GM08714 (cell line): ENCODE measurements around the gene VTCN1.
"Not testable (repeated sequence)": the region's sequence is repeated elsewhere in the genome, so short reads cannot be mapped to it uniquely, and the experiment has no call there.

Experiments
- H3K4me3 ChIP-seq: fragments of 200-500 bp; sonication (Bioruptor generic); 2 replicates; pipeline ENCODE4 v1.5.1; 2014; ENCODE audit warnings: mild to moderate bottlenecking, low read length, inconsistent platforms
- ZNF274 ChIP-seq: IDR thresholded peaks from 2 replicates; pipeline ENCODE4 v1.6.1; 2012; ENCODE audit warnings: mild to moderate bottlenecking, low read depth, low read length

VTCN1 gene, protein sequence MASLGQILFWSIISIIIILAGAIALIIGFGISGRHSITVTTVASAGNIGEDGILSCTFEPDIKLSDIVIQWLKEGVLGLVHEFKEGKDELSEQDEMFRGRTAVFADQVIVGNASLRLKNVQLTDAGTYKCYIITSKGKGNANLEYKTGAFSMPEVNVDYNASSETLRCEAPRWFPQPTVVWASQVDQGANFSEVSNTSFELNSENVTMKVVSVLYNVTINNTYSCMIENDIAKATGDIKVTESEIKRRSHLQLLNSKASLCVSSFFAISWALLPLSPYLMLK

DNA sequence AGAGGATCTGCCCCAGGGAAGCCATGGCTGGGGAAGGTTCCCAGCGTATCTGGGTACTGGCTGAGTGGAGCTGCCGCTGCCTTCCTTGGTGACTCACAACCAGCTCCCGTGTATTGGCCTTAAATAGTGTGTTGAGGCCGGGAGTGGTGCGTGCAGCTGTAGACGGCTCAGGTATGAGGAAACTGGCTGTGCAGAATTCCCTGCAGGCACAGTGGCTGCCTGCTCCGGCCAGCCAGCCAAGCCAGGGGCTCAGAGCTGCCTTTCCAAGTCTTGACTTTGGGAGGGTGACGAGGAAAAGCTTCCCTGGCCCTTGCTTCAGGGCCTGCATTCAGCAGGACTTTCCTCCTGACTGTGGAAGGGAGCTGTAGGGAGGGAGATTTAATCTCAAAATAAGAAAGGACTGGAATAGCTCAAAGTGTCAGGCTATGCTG, at the start of gene VTCN1:
TSS of gene VTCN1 (minus strand) at position 97 of the 431 bp plus-strand sequence. CDS start at position 25, 72 bp downstream.
- TF ChIP-seq ZNF274: no peak
- H3K4me3 ChIP-seq: no peak within 1 kb of the TSS

DNA sequence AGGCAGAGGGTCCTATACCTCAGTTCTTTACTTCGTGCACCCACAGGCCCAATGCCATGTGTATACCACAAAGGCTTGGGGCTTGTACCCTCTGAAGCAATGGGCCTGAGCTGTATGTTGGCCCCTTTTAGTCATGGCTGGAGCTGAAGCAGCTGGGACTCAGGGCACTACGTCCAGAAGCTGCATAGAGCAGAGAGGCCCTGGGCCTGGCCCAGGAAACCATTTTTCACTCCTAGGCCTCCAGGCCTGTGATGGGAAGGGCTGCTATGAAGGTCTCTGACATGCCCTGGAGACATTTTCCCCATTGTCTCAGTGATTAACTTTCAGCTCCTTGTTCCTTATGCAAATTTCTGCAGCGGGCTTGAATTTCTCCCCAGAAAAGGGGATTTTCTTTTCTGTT, 48.1 kb upstream of the VTCN1 start:
- TF ChIP-seq ZNF274: no peak
- no peak overlapping the region for H3K4me3 ChIP-seq

DNA sequence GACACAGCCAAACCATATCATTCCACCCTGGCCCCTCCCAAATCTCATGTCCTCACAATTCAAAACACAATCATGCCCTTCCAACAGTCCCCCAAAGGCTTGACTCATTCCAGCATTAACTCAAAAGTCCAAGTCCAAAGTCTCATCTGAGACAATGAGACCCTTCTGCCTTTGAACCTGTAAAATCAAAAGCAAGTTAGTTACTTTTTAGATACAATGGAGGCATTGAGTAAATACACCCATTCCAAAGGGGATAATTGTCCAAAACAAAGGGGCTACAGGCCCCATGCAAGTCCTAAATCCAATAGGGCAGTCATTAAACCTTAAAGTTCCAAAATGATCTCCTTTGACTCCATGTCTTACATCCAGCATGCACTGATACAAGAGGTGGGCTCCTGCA, 47.3 kb upstream of the VTCN1 start:
- not testable (repeated sequence) for H3K4me3 ChIP-seq

DNA sequence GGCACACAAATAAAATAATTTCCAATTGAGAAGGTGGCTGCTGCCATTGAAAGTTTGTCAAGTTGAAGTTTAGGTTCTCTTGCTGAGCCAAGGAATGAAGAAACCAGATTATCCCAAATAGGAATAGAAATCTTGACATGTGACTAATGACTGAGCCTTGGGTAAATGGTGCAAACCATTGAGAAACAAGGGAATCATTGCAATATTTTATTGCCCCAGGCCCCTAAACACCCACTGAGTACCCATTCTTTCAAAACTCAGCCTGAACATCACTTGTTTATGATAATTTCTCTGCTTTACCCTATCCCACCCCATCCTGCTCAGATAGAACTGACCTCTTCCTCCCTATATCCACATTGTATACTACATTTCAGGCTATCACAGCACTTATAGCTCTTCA, 46.6 kb upstream of the VTCN1 start:
- TF ChIP-seq ZNF274: no peak
- H3K4me3 ChIP-seq: no peak overlapping the region

DNA sequence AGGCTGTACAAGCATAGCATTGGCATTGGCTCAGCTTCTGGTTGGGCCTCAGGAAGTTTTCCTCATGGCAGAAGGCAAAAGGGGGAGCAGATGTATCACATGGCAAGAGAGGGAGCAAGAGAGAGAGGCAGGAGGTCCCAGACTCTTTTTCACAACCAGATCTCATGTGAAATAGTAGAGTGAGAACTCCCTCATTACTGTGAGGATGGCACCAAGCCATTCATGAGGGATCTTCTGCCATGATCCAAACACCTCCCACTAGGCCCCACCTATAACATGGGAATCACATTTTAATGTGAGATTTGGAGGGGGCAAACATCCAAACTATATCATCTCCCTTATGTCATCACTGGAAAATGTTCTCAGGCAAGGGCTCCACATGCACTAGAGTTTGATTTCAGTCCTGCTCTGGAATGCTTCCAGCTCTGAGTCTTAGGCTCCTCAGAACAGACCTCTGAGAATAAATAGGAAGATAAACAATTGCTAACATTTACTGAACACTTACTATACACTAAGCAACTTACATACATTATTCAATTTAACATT, 39.4 kb upstream of the VTCN1 start:
- no peak for TF ChIP-seq ZNF274

DNA sequence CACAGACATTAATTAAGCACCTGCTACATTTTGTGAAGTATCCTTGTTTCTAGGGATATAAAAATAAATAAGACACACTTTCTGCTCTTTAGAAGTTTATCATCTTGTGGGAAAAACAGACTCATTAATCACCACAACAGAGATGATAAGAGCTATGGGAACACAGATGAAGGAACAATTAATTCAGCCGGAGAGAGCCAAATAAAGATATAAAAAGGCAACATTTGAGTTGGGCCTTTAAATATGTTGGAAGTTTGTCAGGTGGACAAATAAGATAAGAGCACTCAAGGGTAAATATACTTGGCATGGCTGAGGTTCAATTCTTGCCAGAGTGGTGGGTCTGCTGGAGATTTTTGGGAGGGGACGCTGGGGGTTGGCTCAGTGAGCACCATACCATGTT, 34.2 kb upstream of the VTCN1 start:
- H3K4me3 ChIP-seq: no peak overlapping the region
- no peak for TF ChIP-seq ZNF274

More for the DNA sequence above, 39.4 kb upstream of the VTCN1 start:
- H3K4me3 ChIP-seq: no peak overlapping the region

DNA sequence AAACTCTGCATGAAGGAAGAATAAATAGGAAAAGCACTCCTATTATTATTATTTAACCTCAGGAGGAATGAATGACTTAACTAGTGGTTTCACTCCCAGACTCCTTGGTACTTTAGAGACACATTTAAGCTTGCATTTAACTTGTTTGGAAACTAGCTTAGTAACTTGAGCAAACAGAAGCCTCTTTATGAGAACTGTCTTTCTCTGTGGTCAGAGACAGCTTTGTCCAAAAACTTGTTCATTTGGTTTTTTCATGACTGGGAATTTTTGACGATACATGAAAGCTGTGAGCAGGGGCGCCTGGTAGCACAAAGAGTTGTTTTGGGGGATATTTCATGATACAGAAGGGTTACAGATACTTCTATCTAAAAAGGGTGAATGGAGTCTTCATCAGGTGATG, 33.6 kb upstream of the VTCN1 start:
- no peak overlapping the region for H3K4me3 ChIP-seq
- TF ChIP-seq ZNF274: no peak

DNA sequence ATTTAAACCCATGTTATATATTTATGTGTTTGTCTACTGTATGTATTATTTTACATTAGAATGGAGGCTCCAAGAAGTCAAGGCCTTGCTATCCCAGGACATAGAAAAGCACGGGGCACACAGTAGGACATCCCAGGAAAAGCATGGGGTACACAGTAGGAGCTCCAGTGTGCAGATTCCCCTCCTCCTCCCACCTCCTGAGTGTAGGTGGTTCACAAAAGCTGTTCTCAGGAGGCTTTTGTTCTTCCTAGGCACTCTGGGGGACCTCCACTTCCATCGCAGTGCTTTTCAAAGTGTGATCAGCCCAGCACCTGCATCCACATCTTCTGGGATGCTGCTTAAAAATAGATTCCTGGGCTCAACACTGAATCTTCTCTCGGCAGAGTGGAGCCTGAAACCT, 30.8 kb upstream of the VTCN1 start:
- no peak for TF ChIP-seq ZNF274
- no peak overlapping the region for H3K4me3 ChIP-seq

DNA sequence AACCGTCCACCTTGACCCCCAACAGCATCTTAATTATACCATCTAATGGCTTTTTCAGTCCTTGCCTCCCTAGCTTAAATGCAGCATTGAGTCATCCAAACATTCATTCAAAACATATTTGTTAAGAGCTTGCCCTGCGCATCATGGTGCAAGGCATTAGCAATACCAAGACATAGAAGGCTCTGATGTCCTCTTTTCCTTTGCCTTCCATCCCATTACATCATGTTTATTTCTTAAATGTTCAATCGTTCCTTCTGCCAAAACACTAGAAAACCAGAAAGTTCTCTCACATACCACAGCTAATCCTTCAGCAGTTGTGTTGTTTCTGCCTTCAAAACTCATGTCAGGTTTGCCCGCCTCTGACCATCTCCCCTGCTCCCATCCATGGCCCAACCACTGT, 29.8 kb upstream of the VTCN1 start:
- no peak for TF ChIP-seq ZNF274
- no peak overlapping the region for H3K4me3 ChIP-seq

DNA sequence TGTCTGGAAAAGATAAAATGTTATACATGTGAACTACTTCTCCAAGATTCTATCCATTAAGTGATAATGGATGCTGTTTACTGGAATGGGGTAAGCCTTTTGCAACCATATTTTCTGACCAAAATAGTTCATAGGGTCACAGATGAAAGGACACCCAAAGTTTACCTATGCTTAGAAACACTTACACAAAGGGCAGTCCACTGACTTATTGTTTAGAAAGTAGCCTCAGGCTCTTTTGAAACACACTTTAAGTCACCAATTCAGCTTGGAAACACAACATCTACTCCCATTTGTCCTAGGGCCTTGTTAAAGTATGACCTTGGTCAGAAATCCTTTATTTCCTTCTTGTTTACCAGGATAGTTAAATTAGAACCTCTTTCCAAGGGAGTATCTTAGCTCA, 28.7 kb upstream of the VTCN1 start:
- no peak for TF ChIP-seq ZNF274
- H3K4me3 ChIP-seq: no peak overlapping the region

DNA sequence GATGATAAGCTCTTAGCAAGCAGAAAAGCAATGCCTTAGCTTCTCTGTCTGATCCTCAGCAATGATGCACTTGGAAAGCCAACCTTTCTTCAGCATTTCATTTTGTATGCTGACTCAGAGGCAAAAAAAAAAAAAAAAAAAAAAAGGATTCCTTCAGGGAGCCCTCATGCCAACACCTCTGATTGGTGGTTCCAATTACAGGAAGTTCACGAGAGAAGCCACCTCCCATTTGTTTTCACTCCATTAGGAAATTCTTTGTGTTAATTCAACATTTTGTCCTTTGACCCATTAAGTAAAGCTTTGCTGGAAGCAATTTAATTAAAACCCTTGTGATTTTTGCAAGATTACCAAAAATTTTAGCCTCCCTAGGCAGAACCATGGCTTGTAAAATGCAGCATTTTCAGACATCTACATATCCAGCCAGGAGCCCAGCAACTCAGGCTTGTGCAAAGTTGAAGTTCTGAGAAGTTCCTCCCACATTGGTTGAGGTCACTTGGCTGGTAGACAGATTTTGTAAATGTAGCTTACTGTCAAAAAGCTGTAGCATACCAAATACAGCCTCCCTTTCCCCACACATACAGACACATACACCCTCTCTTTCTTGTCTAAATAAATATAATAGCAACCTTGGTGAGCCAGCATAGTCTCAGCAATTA, 27.1 kb upstream of the VTCN1 start:
- TF ChIP-seq ZNF274: no peak
- H3K4me3 ChIP-seq: no peak overlapping the region

DNA sequence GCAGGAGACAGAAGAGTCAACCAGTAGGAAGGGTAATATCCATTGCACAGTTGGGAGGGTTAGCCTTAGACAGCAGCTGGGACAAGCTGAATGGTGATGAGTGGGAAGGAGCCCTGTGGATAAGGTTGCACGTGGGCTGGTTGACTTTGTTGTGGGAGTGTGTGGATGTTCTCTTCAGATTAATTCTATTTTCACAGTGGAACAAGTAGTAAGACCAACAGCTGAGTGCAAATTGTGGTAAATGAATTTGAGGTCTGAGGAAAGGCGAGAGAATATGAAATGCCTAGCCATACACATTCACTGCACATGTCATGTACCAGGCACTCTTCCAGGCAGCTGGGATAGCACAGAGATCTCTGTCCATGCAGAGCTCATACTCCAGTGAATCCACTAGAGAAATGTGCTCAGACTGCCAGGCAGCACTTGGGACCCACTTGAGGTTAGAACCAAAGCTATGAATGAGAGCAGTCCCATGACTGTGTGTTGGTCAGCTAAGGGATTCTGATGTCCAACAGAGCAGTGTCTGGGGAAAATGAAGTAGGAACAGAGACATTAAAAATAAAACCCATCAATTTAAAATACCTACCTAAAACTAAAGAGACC, 25.2 kb upstream of the VTCN1 start:
- TF ChIP-seq ZNF274: no peak
- no peak overlapping the region for H3K4me3 ChIP-seq

DNA sequence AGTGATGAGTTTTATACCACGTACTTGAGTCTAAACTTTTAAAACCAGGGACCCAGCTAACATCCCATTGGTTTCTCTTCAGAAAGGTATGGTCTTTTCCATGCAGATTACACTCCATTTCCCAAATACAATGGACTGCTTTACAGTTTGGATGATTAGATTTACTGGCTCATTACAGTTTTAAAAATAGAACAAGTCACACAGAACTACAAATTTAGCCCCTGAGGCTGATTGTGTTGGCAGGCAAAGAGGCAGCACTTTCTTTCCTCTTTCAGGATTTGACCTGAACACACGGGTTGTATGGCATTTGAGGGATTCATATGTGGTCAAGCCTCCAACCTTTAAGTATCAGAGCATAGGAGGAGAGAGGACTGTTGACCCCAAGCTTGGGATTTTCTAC, 21.8 kb upstream of the VTCN1 start:
- TF ChIP-seq ZNF274: no peak

DNA sequence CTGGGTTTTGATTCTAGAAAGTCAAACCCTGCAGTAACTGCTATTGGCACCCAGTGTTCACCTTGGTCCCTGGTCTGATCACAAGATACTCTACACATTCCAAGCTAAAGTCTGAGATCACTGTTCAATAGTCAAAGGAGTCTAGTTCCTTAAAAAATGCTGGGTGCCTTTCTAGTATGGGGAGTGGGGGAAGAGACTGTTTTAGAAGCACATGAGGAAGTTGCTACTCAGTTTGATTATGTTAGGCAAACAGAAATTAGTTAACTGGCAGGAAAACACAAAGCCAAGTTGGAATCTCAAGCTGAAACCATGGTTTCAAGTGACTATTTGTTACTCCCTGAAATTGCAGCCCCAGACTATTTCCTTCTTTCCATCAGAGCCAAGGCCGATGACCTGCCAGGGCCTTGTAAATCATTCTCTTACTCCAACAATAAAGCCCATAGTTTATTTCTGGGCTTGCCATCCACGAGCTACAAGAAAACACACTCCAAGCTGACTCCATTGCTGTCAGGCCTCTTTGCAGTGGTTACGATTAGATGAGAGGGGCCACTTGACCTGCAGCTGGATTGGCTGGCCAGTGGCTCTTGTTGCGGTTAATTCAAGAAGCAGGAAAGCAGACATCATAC, 21.1 kb upstream of the VTCN1 start:
- no peak for TF ChIP-seq ZNF274
- H3K4me3 ChIP-seq: no peak overlapping the region

More for the DNA sequence above, 21.8 kb upstream of the VTCN1 start:
- H3K4me3 ChIP-seq: no peak overlapping the region

DNA sequence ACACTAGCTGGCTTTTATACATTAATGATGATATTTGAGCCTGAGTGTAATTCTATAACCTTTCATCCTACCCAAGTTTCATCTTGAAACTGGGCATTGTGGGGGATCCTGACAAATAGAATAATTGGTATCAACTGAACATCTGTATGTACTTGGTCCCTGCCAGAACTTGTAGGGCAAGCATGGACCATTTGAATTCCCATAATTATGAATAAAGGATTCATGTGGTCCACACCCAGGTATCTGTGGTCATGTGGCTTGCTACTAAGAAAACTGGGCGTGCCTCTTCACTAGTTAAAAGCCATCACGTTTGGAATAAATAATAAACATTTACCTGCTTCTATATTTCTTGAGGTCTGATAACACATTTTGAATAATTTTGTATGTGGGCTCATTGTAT, 20.6 kb upstream of the VTCN1 start:
- H3K4me3 ChIP-seq: no peak overlapping the region
- no peak for TF ChIP-seq ZNF274

DNA sequence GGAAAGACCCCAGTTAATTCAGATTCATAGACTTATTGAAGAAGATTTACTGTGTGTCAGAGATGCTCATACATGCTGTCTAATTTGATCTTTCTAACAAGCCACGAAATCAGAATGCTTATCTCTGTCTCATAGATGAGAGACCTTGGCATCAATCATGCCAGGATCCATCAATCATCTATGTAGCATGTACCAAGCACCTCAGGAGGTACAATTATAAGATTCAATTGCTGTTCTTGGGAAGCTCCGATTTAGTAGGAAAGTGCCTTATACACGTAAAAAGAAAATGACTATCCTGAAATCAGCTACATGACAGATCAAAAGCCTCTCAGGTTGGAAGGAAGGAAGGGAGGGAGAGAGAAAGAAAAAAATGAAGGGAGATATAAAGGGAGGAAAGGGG, 18.5 kb upstream of the VTCN1 start:
- H3K4me3 ChIP-seq: no peak overlapping the region
- no peak for TF ChIP-seq ZNF274
